ENCODE results near the gene CCDC152. TPM values are rescaled to one million over a fixed set of nuclear protein-coding genes. Genes with fewer than 3 reads are reported as not detected.

CCDC152 gene
- total RNA-seq, 1 donor from 2014 or later = not detected

GRCh38 chr5:42839196-42839595 is 82.6 kb downstream of the CCDC152 start:
- Mint-ChIP-seq H3K4me3 (no peak overlapping the region), H3K36me3 (ENCODE audit: low read depth) (no peaks in the 10 kb centered on the region)

GRCh38 chr5:42840269-42840668 is 83.7 kb downstream of the CCDC152 start:
- Mint-ChIP-seq H3K36me3 (ENCODE audit: low read depth) (no peaks in the 10 kb centered on the region), H3K4me1 (no peaks in the 10 kb centered on the region), H3K9me3 (peaks cover 7% of the 10 kb centered on the region), H3K27ac (ENCODE audit: unreplicated experiment) (no peak overlapping the region), H3K27me3 (ENCODE audit: low read depth) (no peaks in the 10 kb centered on the region), H3K4me3 (no peak overlapping the region)
- TF ChIP-seq CTCF (conservative IDR thresholded peaks at IDR 0.05) = no peak
- no peak for DNase-seq (ENCODE audit: low read depth, low spot score)

More at GRCh38 chr5:42839196-42839595, 82.6 kb downstream of the CCDC152 start:
- no peak for TF ChIP-seq CTCF (conservative IDR thresholded peaks at IDR 0.05)
- H3K4me1 Mint-ChIP-seq = no peaks in the 10 kb centered on the region
- peaks cover 8% of the 10 kb centered on the region for H3K9me3 Mint-ChIP-seq
- no peak for DNase-seq (ENCODE audit: low read depth, low spot score)
- H3K27me3 Mint-ChIP-seq (ENCODE audit: low read depth) = no peaks in the 10 kb centered on the region
- H3K27ac Mint-ChIP-seq (ENCODE audit: unreplicated experiment) = no peak overlapping the region

- H3K4me1 Mint-ChIP-seq = no peaks in the 10 kb centered on the region
- H3K36me3 Mint-ChIP-seq (ENCODE audit: low read depth) = no peaks in the 10 kb centered on the region
- no peak overlapping the region for H3K4me3 Mint-ChIP-seq
- no peaks in the 10 kb centered on the region for H3K27me3 Mint-ChIP-seq (ENCODE audit: low read depth)
- TF ChIP-seq CTCF (conservative IDR thresholded peaks at IDR 0.05) = no peak
- H3K9me3 Mint-ChIP-seq = peaks cover 5% of the 10 kb centered on the region
- DNase-seq (ENCODE audit: low read depth, low spot score) = no peak
- no peak overlapping the region for H3K27ac Mint-ChIP-seq (ENCODE audit: unreplicated experiment)
Observed at GRCh38 chr5:42840842-42841567, 84.4 kb downstream of the CCDC152 start.

- H3K4me1 Mint-ChIP-seq = no peaks in the 10 kb centered on the region
Observed at GRCh38 chr5:42842921-42843641, 86.5 kb downstream of the CCDC152 start.

More at GRCh38 chr5:42842921-42843641, 86.5 kb downstream of the CCDC152 start:
- H3K27ac Mint-ChIP-seq (ENCODE audit: unreplicated experiment) = no peak overlapping the region
- H3K27me3 Mint-ChIP-seq (ENCODE audit: low read depth) = no peaks in the 10 kb centered on the region
- DNase-seq (ENCODE audit: low read depth, low spot score) = no peak
- no peak overlapping the region for H3K4me3 Mint-ChIP-seq
- peaks cover 5% of the 10 kb centered on the region for H3K9me3 Mint-ChIP-seq
- no peak for TF ChIP-seq CTCF (conservative IDR thresholded peaks at IDR 0.05)
- H3K36me3 Mint-ChIP-seq (ENCODE audit: low read depth) = no peaks in the 10 kb centered on the region

Measured in neural crest cell (in vitro differentiated cells).